SH-SY5Y (cell line): ENCODE results near the gene MAP1LC3B.

Source experiments
- GATA2 ChIP-seq: IDR thresholded peaks from 2 replicates; pipeline ENCODE4 v1.6.1; 2011; ENCODE audit warnings: mild to moderate bottlenecking, low read depth, low read length
- GATA3 ChIP-seq: IDR thresholded peaks from 2 replicates; pipeline ENCODE4 v1.6.1; 2011; ENCODE audit warnings: low read depth, mild to moderate bottlenecking, low read length, moderate library complexity

- TF ChIP-seq GATA2: no peak
- no peak for TF ChIP-seq GATA3
Measured at GRCh38 chr16:87353613-87354012, 38.5 kb upstream of the MAP1LC3B start.
